ENCODE measurements around the gene GBP2. TPM values are rescaled to one million over a fixed set of nuclear protein-coding genes. Genes with fewer than 3 reads are reported as not detected.

The GBP2 gene
- polyA plus RNA-seq, 3 donors = 46.1 to 83.9 (median 74.1) TPM

DNA sequence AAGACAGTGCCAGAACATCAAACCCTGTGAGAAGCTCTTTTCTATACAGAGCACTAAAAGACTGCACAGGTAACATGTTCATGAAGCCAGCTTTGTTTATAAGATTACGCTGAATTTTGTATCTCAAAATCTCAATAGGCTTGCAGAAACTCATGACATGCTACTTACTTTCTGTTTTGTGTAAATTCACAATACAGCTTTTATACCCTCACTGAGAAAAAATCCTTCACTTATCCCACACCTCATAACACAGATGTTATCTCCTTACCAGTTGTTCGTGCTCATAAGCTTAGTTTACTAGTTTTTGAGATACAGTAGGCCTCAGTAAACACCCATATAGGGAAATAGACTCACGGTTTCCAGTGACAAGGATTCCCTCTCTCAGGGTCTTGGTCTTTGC is 24.1 kb upstream of the GBP2 start:
- Histone ChIP-seq H3K9me3 (replicated peaks in 1 of 2; ENCODE audit: control insufficient read depth in 1 of 2, insufficient read depth in 1 of 2, low read length in 2 of 2) (no peaks in the 10 kb centered on the region), H3K79me2 (ENCODE audit: insufficient read depth, low read length) (no peaks in the 10 kb centered on the region), H3K4me1 (ENCODE audit: control insufficient read depth in 1 of 2, insufficient read depth in 2 of 2, low read length in 2 of 2) (no peaks in the 10 kb centered on the region), H2AFZ (ENCODE audit: insufficient read depth, low read depth, low read length, poor library complexity, severe bottlenecking) (no peak overlapping the region), H4K20me1 (ENCODE audit: insufficient read depth, low read length) (no peaks in the 10 kb centered on the region), H3K4me2 (replicated peaks; ENCODE audit: extremely low read depth, low read length, poor library complexity, severe bottlenecking) (no peak overlapping the region), H3K27ac (ENCODE audit: low read depth in 1 of 2, low read length in 2 of 2) (no peak overlapping the region), H3K9ac (ENCODE audit: insufficient read depth, low read length, poor library complexity, severe bottlenecking) (no peak overlapping the region), H3K36me3 (replicated peaks in 1 of 2; ENCODE audit: control insufficient read depth in 1 of 2, insufficient read depth in 2 of 2, low read length in 2 of 2) (no peaks in the 10 kb centered on the region), H3K4me3 (replicated peaks in 1 of 3; ENCODE audit: low read depth in 2 of 3, low read length in 3 of 3) (no peak overlapping the region), H3K27me3 (ENCODE audit: control insufficient read depth in 2 of 2, insufficient read depth in 2 of 2, low read length in 2 of 2) (no peaks in the 10 kb centered on the region)
- intact Hi-C loops (cut with micrococcal nuclease) = no loop called here
- no peaks in the 10 kb centered on the region for H3K9me3 Mint-ChIP-seq
- no peaks in the 10 kb centered on the region for H3K36me3 Mint-ChIP-seq
- no peak overlapping the region for H3K4me3 Mint-ChIP-seq
- H3K27me3 Mint-ChIP-seq (ENCODE audit: low read depth in 3 of 3) = peaks cover 0 to 2% (median 0%) of the 10 kb centered on the region in 3 donors
- TF ChIP-seq, protein P1, sequence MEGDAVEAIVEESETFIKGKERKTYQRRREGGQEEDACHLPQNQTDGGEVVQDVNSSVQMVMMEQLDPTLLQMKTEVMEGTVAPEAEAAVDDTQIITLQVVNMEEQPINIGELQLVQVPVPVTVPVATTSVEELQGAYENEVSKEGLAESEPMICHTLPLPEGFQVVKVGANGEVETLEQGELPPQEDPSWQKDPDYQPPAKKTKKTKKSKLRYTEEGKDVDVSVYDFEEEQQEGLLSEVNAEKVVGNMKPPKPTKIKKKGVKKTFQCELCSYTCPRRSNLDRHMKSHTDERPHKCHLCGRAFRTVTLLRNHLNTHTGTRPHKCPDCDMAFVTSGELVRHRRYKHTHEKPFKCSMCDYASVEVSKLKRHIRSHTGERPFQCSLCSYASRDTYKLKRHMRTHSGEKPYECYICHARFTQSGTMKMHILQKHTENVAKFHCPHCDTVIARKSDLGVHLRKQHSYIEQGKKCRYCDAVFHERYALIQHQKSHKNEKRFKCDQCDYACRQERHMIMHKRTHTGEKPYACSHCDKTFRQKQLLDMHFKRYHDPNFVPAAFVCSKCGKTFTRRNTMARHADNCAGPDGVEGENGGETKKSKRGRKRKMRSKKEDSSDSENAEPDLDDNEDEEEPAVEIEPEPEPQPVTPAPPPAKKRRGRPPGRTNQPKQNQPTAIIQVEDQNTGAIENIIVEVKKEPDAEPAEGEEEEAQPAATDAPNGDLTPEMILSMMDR (IDR thresholded peaks at IDR 0.05) = no peak
- whole genome bisulfite sequencing (ENCODE audit: insufficient coverage) = no CpG with 5 or more reads among the region's 3 CpGs
- H3K4me1 Mint-ChIP-seq = peaks cover 4% of the 10 kb centered on the region
- H3K27ac Mint-ChIP-seq = no peak overlapping the region
- no peak for DNase-seq

DNA sequence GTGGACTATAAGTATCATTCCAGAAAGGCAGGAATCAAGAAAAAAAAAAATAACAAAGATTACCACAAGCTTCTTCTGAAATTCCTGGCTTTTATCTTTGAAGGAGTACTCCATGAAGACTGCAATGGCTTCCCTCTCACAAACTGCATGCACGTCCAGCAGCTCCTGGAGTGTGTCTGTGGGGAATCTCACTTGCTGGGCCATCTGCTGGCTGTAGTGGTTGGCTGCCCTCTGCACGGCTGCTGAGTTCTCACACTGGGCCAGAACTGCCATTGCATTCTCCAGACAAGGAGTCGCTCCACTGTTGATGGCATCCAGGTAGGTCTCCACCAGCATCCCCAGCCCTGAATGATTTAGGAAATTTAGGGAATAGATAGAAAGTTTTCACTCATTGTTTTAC is 23.3 kb upstream of the GBP2 start:
- intact Hi-C loops (cut with micrococcal nuclease) = no loop called here
- TF ChIP-seq, protein P1 (IDR thresholded peaks at IDR 0.05) = no peak
- 40% methylated on average over 1 of the region's 3 CpGs for WGBS (ENCODE audit: insufficient coverage)

More for the DNA sequence above, 23.3 kb upstream of the GBP2 start:
- no peak overlapping the region for H3K9ac ChIP-seq (ENCODE audit: insufficient read depth, low read length, poor library complexity, severe bottlenecking)
- Mint-ChIP-seq H3K27me3 (ENCODE audit: low read depth in 3 of 3) (peaks cover 0 to 2% (median 0%) of the 10 kb centered on the region in 3 donors), H3K27ac (no peak overlapping the region), H3K4me3 (no peak overlapping the region), H3K4me1 (peaks cover 4% of the 10 kb centered on the region), H3K9me3 (no peaks in the 10 kb centered on the region), H3K36me3 (no peaks in the 10 kb centered on the region)
- H3K79me2 ChIP-seq (ENCODE audit: insufficient read depth, low read length) = no peaks in the 10 kb centered on the region
- H3K27me3 ChIP-seq (ENCODE audit: control insufficient read depth in 2 of 2, insufficient read depth in 2 of 2, low read length in 2 of 2) = no peaks in the 10 kb centered on the region
- H3K4me3 ChIP-seq (replicated peaks in 1 of 3; ENCODE audit: low read depth in 2 of 3, low read length in 3 of 3) = no peak overlapping the region
- no peak overlapping the region for H3K4me2 ChIP-seq (replicated peaks; ENCODE audit: extremely low read depth, low read length, poor library complexity, severe bottlenecking)
- no peaks in the 10 kb centered on the region for H3K9me3 ChIP-seq (replicated peaks in 1 of 2; ENCODE audit: control insufficient read depth in 1 of 2, insufficient read depth in 1 of 2, low read length in 2 of 2)
- no peaks in the 10 kb centered on the region for H3K4me1 ChIP-seq (ENCODE audit: control insufficient read depth in 1 of 2, insufficient read depth in 2 of 2, low read length in 2 of 2)
- no peak overlapping the region for H3K27ac ChIP-seq (ENCODE audit: low read depth in 1 of 2, low read length in 2 of 2)
- no peaks in the 10 kb centered on the region for H4K20me1 ChIP-seq (ENCODE audit: insufficient read depth, low read length)
- no peaks in the 10 kb centered on the region for H3K36me3 ChIP-seq (replicated peaks in 1 of 2; ENCODE audit: control insufficient read depth in 1 of 2, insufficient read depth in 2 of 2, low read length in 2 of 2)
- no peak overlapping the region for H2AFZ ChIP-seq (ENCODE audit: insufficient read depth, low read depth, low read length, poor library complexity, severe bottlenecking)
- no peak for DNase-seq
